ENCODE data around the gene CCNI2.

DNA sequence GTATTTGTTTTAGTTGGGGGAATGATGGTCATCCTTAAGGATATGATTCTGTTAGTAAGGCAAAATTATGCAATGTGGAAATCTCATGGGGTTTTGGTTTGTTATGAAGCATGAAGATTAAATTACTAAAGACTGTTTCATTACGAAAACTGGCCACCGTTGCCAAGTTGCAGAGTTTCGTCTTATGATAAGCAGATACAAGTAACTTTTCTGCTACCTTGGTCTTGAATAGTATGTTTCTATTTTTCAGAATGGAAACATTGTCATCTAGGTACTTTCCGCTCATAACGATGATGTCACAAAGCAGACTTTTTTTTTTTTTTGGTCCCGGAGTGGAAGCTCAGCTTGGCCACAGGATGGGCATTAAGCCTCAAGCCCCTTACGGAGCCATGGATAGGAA lies 4.2 kb downstream of the CCNI2 start:
- TF ChIP-seq POLR2A (IDR thresholded peaks at IDR 0.05): no peak
- TF ChIP-seq, protein P1, sequence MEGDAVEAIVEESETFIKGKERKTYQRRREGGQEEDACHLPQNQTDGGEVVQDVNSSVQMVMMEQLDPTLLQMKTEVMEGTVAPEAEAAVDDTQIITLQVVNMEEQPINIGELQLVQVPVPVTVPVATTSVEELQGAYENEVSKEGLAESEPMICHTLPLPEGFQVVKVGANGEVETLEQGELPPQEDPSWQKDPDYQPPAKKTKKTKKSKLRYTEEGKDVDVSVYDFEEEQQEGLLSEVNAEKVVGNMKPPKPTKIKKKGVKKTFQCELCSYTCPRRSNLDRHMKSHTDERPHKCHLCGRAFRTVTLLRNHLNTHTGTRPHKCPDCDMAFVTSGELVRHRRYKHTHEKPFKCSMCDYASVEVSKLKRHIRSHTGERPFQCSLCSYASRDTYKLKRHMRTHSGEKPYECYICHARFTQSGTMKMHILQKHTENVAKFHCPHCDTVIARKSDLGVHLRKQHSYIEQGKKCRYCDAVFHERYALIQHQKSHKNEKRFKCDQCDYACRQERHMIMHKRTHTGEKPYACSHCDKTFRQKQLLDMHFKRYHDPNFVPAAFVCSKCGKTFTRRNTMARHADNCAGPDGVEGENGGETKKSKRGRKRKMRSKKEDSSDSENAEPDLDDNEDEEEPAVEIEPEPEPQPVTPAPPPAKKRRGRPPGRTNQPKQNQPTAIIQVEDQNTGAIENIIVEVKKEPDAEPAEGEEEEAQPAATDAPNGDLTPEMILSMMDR (IDR thresholded peaks at IDR 0.05): no peak
- no peak for TF ChIP-seq POLR2AphosphoS5 (IDR thresholded peaks at IDR 0.05)
